Cardiac fibroblast (primary cell): ENCODE data around the gene HPSE2.
"Not testable (repeated sequence)": the region's sequence is repeated elsewhere in the genome, so short reads cannot be mapped to it uniquely, and the experiment has no call there.

Experiments
- DNase-seq, 2 donors: peaks; one replicate each; pipeline versions ENCODE4 v3.0.0 to v3.0.0-alpha.2; 2010; ENCODE audit warnings: low read depth in 2 of 2
- H3K4me3 ChIP-seq, 2 donors: replicated peaks in 1 of 2; 1 replicate in 1 of 2; 2 replicates in 1 of 2; pipeline ENCODE4 v1.5.1; 2011; ENCODE audit warnings: low read depth in 2 of 2, low read length in 2 of 2, mild to moderate bottlenecking in 2 of 2, moderate library complexity in 1 of 2
- CTCF ChIP-seq: IDR thresholded peaks from one replicate; pipeline ENCODE4 v1.5.1; 2011; ENCODE audit warnings: low read depth, mild to moderate bottlenecking, low read length, inconsistent platforms

The HPSE2 gene

GRCh38 chr10:98519841-98520240 is 715.8 kb downstream of the HPSE2 start:
- TF ChIP-seq CTCF, result no peak
- no peak for DNase-seq
- no peak overlapping the region for H3K4me3 ChIP-seq

- TF ChIP-seq CTCF, result no peak
- DNase-seq, result no peak
- no peak overlapping the region for H3K4me3 ChIP-seq
Observed at GRCh38 chr10:98517672-98518071, 718.0 kb downstream of the HPSE2 start.

- H3K4me3 ChIP-seq, result no peak overlapping the region
- TF ChIP-seq CTCF, result no peak
- no peak for DNase-seq
Observed at GRCh38 chr10:98516352-98516751, 719.3 kb downstream of the HPSE2 start.

GRCh38 chr10:98513704-98514103 is 721.9 kb downstream of the HPSE2 start:
- TF ChIP-seq CTCF, result no peak
- no peak for DNase-seq
- H3K4me3 ChIP-seq, result no peak overlapping the region

- TF ChIP-seq CTCF, result no peak
- H3K4me3 ChIP-seq, result no peak overlapping the region
- no peak for DNase-seq
Observed at GRCh38 chr10:98511876-98512275, 723.8 kb downstream of the HPSE2 start.

GRCh38 chr10:98510412-98510995 is 725.1 kb downstream of the HPSE2 start:
- no peak for TF ChIP-seq CTCF
- no peak overlapping the region for H3K4me3 ChIP-seq
- no peak for DNase-seq

- H3K4me3 ChIP-seq, result no peak overlapping the region
- TF ChIP-seq CTCF, result no peak
- no peak for DNase-seq
Observed at GRCh38 chr10:98509745-98510144, 725.9 kb downstream of the HPSE2 start.

GRCh38 chr10:98502535-98502934 is 733.1 kb downstream of the HPSE2 start:
- DNase-seq, result not testable (repeated sequence)

More at GRCh38 chr10:98502535-98502934, 733.1 kb downstream of the HPSE2 start:
- not testable (repeated sequence) for H3K4me3 ChIP-seq
